H1 (cell line): Measurements from ENCODE around the gene RGS14. TPM values are rescaled to one million over a fixed set of nuclear protein-coding genes. Genes with fewer than 3 reads are reported as not detected.

Experiments
- CBX5 ChIP-seq: fragments of 300-800, 300-1000 bp; sonication (generic); IDR thresholded peaks from 2 replicates; pipeline ENCODE4 v1.7.1; 2016; ENCODE audit warnings: antibody characterized with exemption, low read length, low read depth
- CHD7 ChIP-seq: fragments of 300-600 bp; sonication (generic); IDR thresholded peaks from 2 replicates; pipeline ENCODE4 v1.7.1; 2012; ENCODE audit warnings: low read length, moderate library complexity, mild to moderate bottlenecking, inconsistent platforms; ENCODE audit not compliant: insufficient replicate concordance
- polyA plus RNA-seq, 7 experiments: library from polyadenylated mRNA; depleted of rRNA in 3 of 7; stranded (reverse) in 5 of 7; unstranded in 2 of 7; fragments of >200 nt in 5 of 7; fragments of 200-250 nt in 2 of 7; gene quantifications; 1 replicate in 5 of 7; 2 replicates in 1 of 7; 4 replicates in 1 of 7; pipeline versions ENCODE4 v1.2.1 to v1.2.3, GENCODE V29; 2011 to 2013; ENCODE audit warnings: missing spikeins in 2 of 7, mixed read lengths in 2 of 7
- total RNA-seq: library from RNA; stranded (reverse); fragmentation: NEBNext Ultra II Directional; extraction: Animal tissue kit (Norgen Biotek cat#: 25700); gene quantifications from 2 replicates; pipeline ENCODE4 v1.2.1, GENCODE V29; 2021

The RGS14 gene
- total and polyA plus RNA-seq, 2 of the 8 experiments (the other 6 are each of a cell fraction or from before 2014, with no cell fraction given), result 24.4 to 46.1 TPM

DNA sequence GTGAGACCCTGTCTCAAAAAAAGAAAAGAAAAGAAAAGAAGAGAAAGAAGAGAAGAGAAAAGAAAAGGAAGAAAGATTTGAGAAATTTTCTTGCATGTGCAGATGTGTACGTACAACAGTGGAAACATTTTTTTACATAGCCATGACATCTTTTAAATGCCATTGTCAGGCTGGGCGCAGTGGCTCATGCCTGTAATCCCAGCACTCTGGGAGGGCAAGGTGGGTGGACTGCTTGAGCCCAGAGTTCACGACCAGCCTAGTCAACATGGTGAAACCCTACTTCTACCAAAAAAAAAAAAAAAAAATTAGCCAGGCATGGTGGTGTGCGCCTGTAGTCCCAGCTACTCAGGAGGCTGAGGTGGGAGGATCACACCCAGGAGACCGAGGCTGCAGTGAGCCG lies 12.8 kb upstream of the RGS14 start (continued):
- no peak for TF ChIP-seq CHD7
- TF ChIP-seq CBX5, result no peak
